H1 (cell line): ENCODE measurements around the gene TNRC6A. TPM values are rescaled to one million over a fixed set of nuclear protein-coding genes. Genes with fewer than 3 reads are reported as not detected.

Experiments
- CTCF ChIA-PET: fragments of 300-600 bp; sonication (Branson Sonifier 250); formaldehyde crosslinking; loops from one replicate; lab custom pipeline; 2021; ENCODE audit not compliant: partially characterized antibody; lab: Charles Lee
- POLR2A ChIA-PET: fragments of 300-600 bp; sonication (Branson Sonifier 250); formaldehyde crosslinking; loops from one replicate; lab custom pipeline; 2021; ENCODE audit warnings: inconsistent platforms; ENCODE audit not compliant: partially characterized antibody; lab: Charles Lee
- DNase-seq, 2 experiments: peaks; one replicate each; pipeline versions ENCODE4 v3.0.0 to v3.0.0-alpha.2; 2010 to 2022; ENCODE audit warnings: low spot score in 2 of 2, low read depth in 1 of 2, mixed read lengths in 1 of 2
- FAIRE-seq: peaks from 2 replicates; lab custom pipeline; 2011; peaks lifted over from hg19 to GRCh38; lab: Jason Lieb, UNC
- H2AFZ ChIP-seq: 2 replicates; pipeline ENCODE4 v1.8.1; 2012; ENCODE audit warnings: low read length, inconsistent platforms
- H2AK5ac ChIP-seq: 2 replicates; pipeline ENCODE4 v1.6.1; 2013; ENCODE audit warnings: low read depth, low read length
- H2BK120ac ChIP-seq: replicated peaks from 2 replicates; pipeline ENCODE3; 2013; ENCODE audit warnings: low read depth, low read length, inconsistent platforms
- H2BK12ac ChIP-seq: 2 replicates; pipeline ENCODE4 v1.6.1; 2013; ENCODE audit warnings: low read depth, low read length
- H2BK15ac ChIP-seq: 2 replicates; pipeline ENCODE4 v1.6.1; 2013; ENCODE audit warnings: low read length
- H2BK20ac ChIP-seq: 2 replicates; pipeline ENCODE4 v1.6.1; 2013; ENCODE audit warnings: low read length
- H2BK5ac ChIP-seq: 2 replicates; pipeline ENCODE4 v1.6.1; 2013; ENCODE audit warnings: low read depth, low read length
- H3K14ac ChIP-seq: 2 replicates; pipeline ENCODE4 v1.6.1; 2013; ENCODE audit warnings: inconsistent platforms; ENCODE audit not compliant: insufficient read length
- H3K18ac ChIP-seq: 2 replicates; pipeline ENCODE4 v1.6.1; 2013; ENCODE audit warnings: low read length; ENCODE audit errors: extremely low read depth
- H3K23ac ChIP-seq: 2 replicates; pipeline ENCODE4 v1.6.1; 2013; ENCODE audit warnings: inconsistent platforms; ENCODE audit not compliant: insufficient read length
- H3K23me2 ChIP-seq: 2 replicates; pipeline ENCODE4 v1.6.1; 2013; ENCODE audit warnings: low read depth, low read length
- H3K27ac ChIP-seq: 2 replicates; pipeline ENCODE4 v1.6.1; 2011; ENCODE audit warnings: low read depth, low read length, inconsistent platforms
- H3K27me3 ChIP-seq, 4 experiments: replicated peaks in 1 of 4; 1 replicate in 1 of 4; 2 replicates in 3 of 4; pipeline versions ENCODE4 v1.6.1 to v1.8.1; 2011 to 2013; ENCODE audit warnings: low read length in 3 of 4, mild to moderate bottlenecking in 3 of 4, inconsistent platforms in 2 of 4, mixed read lengths in 2 of 4, moderate library complexity in 1 of 4; ENCODE audit not compliant: control insufficient read depth in 3 of 4, insufficient read depth in 3 of 4; ENCODE audit errors: extremely low read depth in 1 of 4
- H3K36me3 ChIP-seq, 4 experiments: 2 replicates each; pipeline versions ENCODE4 v1.6.1 to v1.8.1; 2011 to 2013; ENCODE audit warnings: mild to moderate bottlenecking in 4 of 4, low read length in 3 of 4, moderate library complexity in 2 of 4, control low read depth in 1 of 4, inconsistent platforms in 1 of 4; ENCODE audit not compliant: insufficient read depth in 4 of 4, control insufficient read depth in 2 of 4
- H3K4ac ChIP-seq: replicated peaks from 2 replicates; pipeline ENCODE3; 2013; ENCODE audit warnings: low read length, low read depth, mixed read lengths, inconsistent platforms; ENCODE audit not compliant: insufficient read length
- H3K4me1 ChIP-seq, 4 experiments: replicated peaks in 1 of 4; 1 replicate in 1 of 4; 2 replicates in 3 of 4; pipeline versions ENCODE4 v1.6.1 to v1.8.1; 2011 to 2013; ENCODE audit warnings: low read length in 3 of 4, inconsistent platforms in 2 of 4, mixed read lengths in 1 of 4; ENCODE audit not compliant: insufficient read depth in 4 of 4, control insufficient read depth in 3 of 4
- H3K4me2 ChIP-seq, 2 experiments: 2 replicates each; pipeline versions ENCODE4 v1.6.1 to v1.8.1; 2011 to 2013; ENCODE audit warnings: low read depth in 2 of 2, low read length in 2 of 2, control low read depth in 1 of 2, inconsistent platforms in 1 of 2, mild to moderate bottlenecking in 1 of 2; ENCODE audit not compliant: insufficient read depth in 1 of 2
- H3K4me3 ChIP-seq, 4 experiments: fragments of 200-600, 300-600 bp in 1 of 4; sonication (generic), shearing (Covaris generic), sonication (Bioruptor Twin) in 1 of 4; 2 replicates each; pipeline versions ENCODE4 v1.5.1 to v1.8.1; 2011 to 2016; ENCODE audit warnings: low read length in 4 of 4, low read depth in 3 of 4, control low read depth in 2 of 4, inconsistent platforms in 2 of 4, mild to moderate bottlenecking in 2 of 4, mixed read lengths in 1 of 4, moderate library complexity in 1 of 4; ENCODE audit not compliant: insufficient read depth in 2 of 4; ENCODE audit errors: extremely low read depth in 1 of 4
- H3K56ac ChIP-seq: replicated peaks from 2 replicates; pipeline ENCODE3; 2013; ENCODE audit warnings: low read depth, mild to moderate bottlenecking, mixed read lengths, low read length, inconsistent platforms; ENCODE audit not compliant: insufficient read length
- H3K79me1 ChIP-seq: 2 replicates; pipeline ENCODE4 v1.6.1; 2013; ENCODE audit warnings: low read depth, low read length, control low read depth
- H3K79me2 ChIP-seq, 2 experiments: 2 replicates each; pipeline versions ENCODE4 v1.6.1 to v1.8.1; 2012 to 2013; ENCODE audit warnings: low read length in 2 of 2, mild to moderate bottlenecking in 2 of 2, inconsistent platforms in 1 of 2; ENCODE audit not compliant: insufficient read depth in 2 of 2, control insufficient read depth in 1 of 2
- H3K9ac ChIP-seq, 4 experiments: replicated peaks in 1 of 4; 1 replicate in 1 of 4; 2 replicates in 3 of 4; pipeline versions ENCODE4 v1.6.1 to v1.8.1; 2011 to 2013; ENCODE audit warnings: low read depth in 3 of 4, low read length in 3 of 4, control low read depth in 2 of 4, mild to moderate bottlenecking in 2 of 4, moderate library complexity in 2 of 4, inconsistent platforms in 1 of 4; ENCODE audit errors: extremely low read depth in 1 of 4
- H3K9me3 ChIP-seq, 2 experiments: 2 replicates each; pipeline versions ENCODE4 v1.6.1 to v1.8.1; 2012 to 2013; ENCODE audit warnings: mild to moderate bottlenecking in 2 of 2, moderate library complexity in 2 of 2, control low read depth in 1 of 2, inconsistent platforms in 1 of 2, low read depth in 1 of 2, low read length in 1 of 2, mixed read lengths in 1 of 2; ENCODE audit not compliant: insufficient read depth in 2 of 2
- H4K20me1 ChIP-seq, 2 experiments: replicated peaks in 1 of 2; 2 replicates each; pipeline versions ENCODE3 to v1.8.1; 2011 to 2013; ENCODE audit warnings: inconsistent platforms in 2 of 2, low read length in 2 of 2, mild to moderate bottlenecking in 1 of 2; ENCODE audit not compliant: insufficient read depth in 2 of 2, control insufficient read depth in 1 of 2
- H4K5ac ChIP-seq: 2 replicates; pipeline ENCODE4 v1.6.1; 2013; ENCODE audit warnings: low read length, low read depth, mixed read lengths, inconsistent platforms; ENCODE audit not compliant: insufficient read length
- H4K8ac ChIP-seq: 2 replicates; pipeline ENCODE4 v1.8.0; 2013; ENCODE audit warnings: mild to moderate bottlenecking, moderate library complexity, low read length, inconsistent platforms; ENCODE audit not compliant: insufficient read depth; ENCODE audit errors: extremely low read depth
- H4K91ac ChIP-seq: replicated peaks from 2 replicates; pipeline ENCODE3; 2013; ENCODE audit warnings: low read length, mixed read lengths, inconsistent platforms; ENCODE audit not compliant: insufficient read length
- RAD21 ChIP-seq, 2 experiments: IDR thresholded peaks in 1 of 2; conservative IDR thresholded peaks in 1 of 2; 2 replicates each; pipeline ENCODE4 v1.6.1; 2011; ENCODE audit warnings: low read depth in 2 of 2, low read length in 2 of 2, improper control_type of control experiment in 1 of 2, inconsistent platforms in 1 of 2, mild to moderate bottlenecking in 1 of 2, moderate library complexity in 1 of 2
- TAF1 ChIP-seq: IDR thresholded peaks from 2 replicates; pipeline ENCODE4 v1.6.1; 2011; ENCODE audit warnings: mild to moderate bottlenecking, low read depth, low read length
- WGBS, 2 experiments: shearing (Covaris generic) in 1 of 2; methylation state at CpG; one replicate each; pipeline versions ENCODE4 v1.1.6 to v1.1.7; 2013 to 2015; ENCODE audit warnings: low lambda C conversion rate in 2 of 2, mixed read lengths in 2 of 2, inconsistent platforms in 1 of 2, low coverage in 1 of 2, missing lambda C conversion rate in 1 of 2; ENCODE audit not compliant: insufficient replicate concordance in 2 of 2, insufficient coverage in 1 of 2, insufficient read length in 1 of 2; ENCODE audit errors: extremely low coverage in 1 of 2, missing lambda C conversion rate in 1 of 2; 5-methylcytosine and 5-hydroxymethylcytosine counted together
- polyA plus RNA-seq, 7 experiments: library from polyadenylated mRNA; depleted of rRNA in 3 of 7; stranded (reverse) in 5 of 7; unstranded in 2 of 7; fragments of >200 nt in 5 of 7; fragments of 200-250 nt in 2 of 7; gene quantifications; 1 replicate in 5 of 7; 2 replicates in 1 of 7; 4 replicates in 1 of 7; pipeline versions ENCODE4 v1.2.1 to v1.2.3, GENCODE V29; 2011 to 2013; ENCODE audit warnings: missing spikeins in 2 of 7, mixed read lengths in 2 of 7
- total RNA-seq: library from RNA; stranded (reverse); fragmentation: NEBNext Ultra II Directional; extraction: Animal tissue kit (Norgen Biotek cat#: 25700); gene quantifications from 2 replicates; pipeline ENCODE4 v1.2.1, GENCODE V29; 2021

Gene TNRC6A
- total and polyA plus RNA-seq, 2 of the 8 experiments (the other 6 are each of a cell fraction or from before 2014, with no cell fraction given) = 67.6 to 103 TPM

- H3K14ac ChIP-seq = no peak overlapping the region
- no peaks in the 10 kb centered on the region for H3K9me3 ChIP-seq
- H2BK20ac ChIP-seq = no peak overlapping the region
- CTCF ChIA-PET = no interaction called here
- POLR2A ChIA-PET = interaction anchor here (0.6 kb wide), 1 partner anchor 99 kb away, joined by 3 read pairs; no protein-coding TSS in a partner anchor
- no peak overlapping the region for H2AK5ac ChIP-seq
- H2BK5ac ChIP-seq = no peak overlapping the region
- H3K79me1 ChIP-seq = no peaks in the 10 kb centered on the region; the same call in 1 of the 2 replicates
- no peak overlapping the region for H4K91ac ChIP-seq
- H3K27ac ChIP-seq = no peak overlapping the region
- no peak overlapping the region for H2BK15ac ChIP-seq
- H3K4me1 ChIP-seq = no peaks in the 10 kb centered on the region
- H3K23ac ChIP-seq = no peak overlapping the region
- no peak overlapping the region for H2BK12ac ChIP-seq
- H3K23me2 ChIP-seq = peaks cover 4% of the 10 kb centered on the region; the same call in 1 of the 2 replicates
- TF ChIP-seq RAD21 (IDR thresholded peaks at IDR 0.05 in 1 of 2, conservative IDR thresholded peaks at IDR 0.05 in 1 of 2; ENCODE audit: low read depth in 2 of 2, low read length in 2 of 2) (peak in 1 of 2 experiments; percentile 6; a peak in 1 of 4 replicates), TAF1 (no peak)
- H3K18ac ChIP-seq = no peak overlapping the region
- DNase-seq (no peak), FAIRE-seq (no peak)
- H3K4me3 ChIP-seq = no peak overlapping the region
- no peak overlapping the region for H3K9ac ChIP-seq
- no peak overlapping the region for H4K8ac ChIP-seq
- H3K4me2 ChIP-seq = no peak overlapping the region
- H3K79me2 ChIP-seq = no peaks in the 10 kb centered on the region
- H4K20me1 ChIP-seq = peaks cover 0 to 9% of the 10 kb centered on the region in 2 experiments
- WGBS, 2 experiments = 81% methylated on average over 5 of the region's 5 CpGs; no CpG with 5 or more reads in 1 of the 2 experiments
- H3K36me3 ChIP-seq = peaks cover 2 to 35% (median 8%) of the 10 kb centered on the region in 4 experiments; a peak in 5 of 8 replicates
- H3K56ac ChIP-seq = no peak overlapping the region
- H4K5ac ChIP-seq = no peak overlapping the region
- no peak overlapping the region for H2BK120ac ChIP-seq
- no peak overlapping the region for H2AFZ ChIP-seq
- no peak overlapping the region for H3K4ac ChIP-seq
- H3K27me3 ChIP-seq = no peaks in the 10 kb centered on the region
Observed at GRCh38 chr16:24829153-24829552, 99.7 kb downstream of the TNRC6A start.
